HepG2 (cell line): ENCODE measurements around the gene CCDC120. TPM values are rescaled to one million over a fixed set of nuclear protein-coding genes. Genes with fewer than 3 reads are reported as not detected.

Experiments used
- HNRNPUL1 ChIP-seq: fragments of 200-400 bp; formaldehyde crosslinking; IDR thresholded peaks from 2 replicates; pipeline ENCODE4 v1.6.1; 2017; ENCODE audit warnings: low read depth, mild to moderate bottlenecking, low read length, moderate library complexity
- NR2C2 ChIP-seq: sonication (generic); formaldehyde crosslinking; IDR thresholded peaks from 2 replicates; pipeline ENCODE4 v1.4.0; 2020; ENCODE audit warnings: missing genetic modification reagents, mild to moderate bottlenecking, moderate library complexity, borderline replicate concordance
- POLR2A ChIP-seq, 2 experiments: IDR thresholded peaks; 2 replicates each; pipeline ENCODE4 v1.6.1; 2011; ENCODE audit warnings: low read depth in 2 of 2, low read length in 2 of 2, mild to moderate bottlenecking in 1 of 2, moderate library complexity in 1 of 2; ENCODE audit not compliant: insufficient read depth in 1 of 2
- ZNF143 ChIP-seq: sonication (generic); formaldehyde crosslinking; IDR thresholded peaks from 2 replicates; pipeline ENCODE4 v1.4.0; 2020; ENCODE audit warnings: missing genetic modification reagents
- ZNF605 ChIP-seq: sonication (generic); formaldehyde crosslinking; IDR thresholded peaks from 2 replicates; pipeline ENCODE4 v1.8.0; 2022; ENCODE audit warnings: mild to moderate bottlenecking, missing genetic modification reagents
- ZNF878 ChIP-seq: sonication (generic); formaldehyde crosslinking; IDR thresholded peaks from 2 replicates; pipeline ENCODE4 v1.8.1; 2023; ENCODE audit warnings: mild to moderate bottlenecking, missing genetic modification reagents, moderate library complexity
- polyA plus RNA-seq, 8 experiments: library from polyadenylated mRNA; depleted of rRNA in 3 of 8; stranded (reverse) in 7 of 8; unstranded in 1 of 8; fragments of >200 nt; fragmentation: Illumina TruSeq in 4 of 8; extraction: Trizol in 4 of 8; gene quantifications; 2 replicates each; pipeline versions ENCODE4 v1.2.1 to v1.2.3, GENCODE V29; 2011 to 2016; ENCODE audit warnings: low read depth in 4 of 8, missing spikeins in 1 of 8, mixed read lengths in 1 of 8; ENCODE audit not compliant: insufficient read depth in 1 of 8
- total RNA-seq, 5 experiments: library from RNA; depleted of rRNA; stranded (reverse); fragments of >200 nt; fragmentation: Illumina TruSeq; extraction: Trizol; gene quantifications; 2 replicates each; pipeline ENCODE4 v1.2.3, GENCODE V29; 2016; ENCODE audit warnings: low read depth in 1 of 5
- TF ChIP-seq, protein P1 (sequence below): sonication (generic); formaldehyde crosslinking; IDR thresholded peaks from 2 replicates; pipeline ENCODE4 v1.4.0; 2020; ENCODE audit warnings: missing genetic modification reagents
- TF ChIP-seq, protein P2 (sequence below): IDR thresholded peaks from 2 replicates; pipeline ENCODE4 v1.6.1; 2016; ENCODE audit warnings: mild to moderate bottlenecking
- TF ChIP-seq, protein P3 (sequence below): sonication (generic); formaldehyde crosslinking; IDR thresholded peaks from 2 replicates; pipeline ENCODE4 v1.5.1; 2020; ENCODE audit warnings: mild to moderate bottlenecking, missing genetic modification reagents, moderate library complexity
- TF ChIP-seq, protein P4 (sequence below): sonication (generic); formaldehyde crosslinking; IDR thresholded peaks from 2 replicates; pipeline ENCODE4 v1.5.0; 2020; ENCODE audit warnings: mild to moderate bottlenecking, missing genetic modification reagents, borderline replicate concordance

CCDC120 gene
- total and polyA plus RNA-seq, 2 of the 13 experiments (the other 11 are each of a cell fraction or from before 2014, with no cell fraction given), result 0.89 to 3.2 TPM

DNA sequence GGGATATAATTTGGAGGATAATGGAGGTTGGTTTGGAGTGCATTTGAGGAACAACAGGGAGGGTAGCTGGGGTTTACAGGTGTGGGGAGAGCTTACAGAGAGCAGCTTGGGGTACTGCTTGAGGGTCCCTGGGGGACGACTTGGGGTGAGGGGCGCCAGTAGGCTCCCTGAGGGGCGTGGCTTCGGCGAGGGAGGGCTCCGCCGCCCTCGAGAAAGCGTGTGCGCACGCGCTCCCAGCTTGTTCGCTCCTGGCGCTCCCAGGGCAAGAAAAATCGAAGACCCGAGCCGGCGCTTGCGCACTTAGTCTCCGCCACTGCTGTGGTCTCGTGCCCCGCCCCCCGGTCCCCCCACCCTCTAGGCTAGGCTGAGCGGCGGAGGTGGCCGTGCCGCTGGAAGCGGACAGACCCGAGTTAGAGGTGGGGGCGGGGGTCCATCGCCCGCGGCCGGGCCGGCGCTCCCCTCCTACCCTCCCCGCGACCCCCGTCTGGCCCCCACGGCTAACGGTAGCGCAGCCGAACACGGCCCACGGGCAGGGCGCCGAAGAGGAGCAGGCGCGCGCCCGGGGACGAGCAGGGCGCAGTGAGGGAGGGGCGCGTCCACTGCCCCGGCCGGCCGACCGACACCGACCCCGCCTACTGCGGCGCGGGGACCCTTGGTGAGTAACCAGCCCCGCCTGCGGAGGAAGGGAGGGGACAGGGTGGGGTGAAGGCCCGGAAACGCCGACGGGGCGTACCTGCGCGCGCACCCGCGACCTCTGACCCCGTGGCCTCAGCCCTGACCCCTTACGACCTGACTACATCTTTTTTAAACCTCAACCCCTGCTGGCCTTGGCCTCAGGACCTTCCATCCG lies 5.4 kb upstream of the CCDC120 start (continued):
- TF ChIP-seq, protein P1, sequence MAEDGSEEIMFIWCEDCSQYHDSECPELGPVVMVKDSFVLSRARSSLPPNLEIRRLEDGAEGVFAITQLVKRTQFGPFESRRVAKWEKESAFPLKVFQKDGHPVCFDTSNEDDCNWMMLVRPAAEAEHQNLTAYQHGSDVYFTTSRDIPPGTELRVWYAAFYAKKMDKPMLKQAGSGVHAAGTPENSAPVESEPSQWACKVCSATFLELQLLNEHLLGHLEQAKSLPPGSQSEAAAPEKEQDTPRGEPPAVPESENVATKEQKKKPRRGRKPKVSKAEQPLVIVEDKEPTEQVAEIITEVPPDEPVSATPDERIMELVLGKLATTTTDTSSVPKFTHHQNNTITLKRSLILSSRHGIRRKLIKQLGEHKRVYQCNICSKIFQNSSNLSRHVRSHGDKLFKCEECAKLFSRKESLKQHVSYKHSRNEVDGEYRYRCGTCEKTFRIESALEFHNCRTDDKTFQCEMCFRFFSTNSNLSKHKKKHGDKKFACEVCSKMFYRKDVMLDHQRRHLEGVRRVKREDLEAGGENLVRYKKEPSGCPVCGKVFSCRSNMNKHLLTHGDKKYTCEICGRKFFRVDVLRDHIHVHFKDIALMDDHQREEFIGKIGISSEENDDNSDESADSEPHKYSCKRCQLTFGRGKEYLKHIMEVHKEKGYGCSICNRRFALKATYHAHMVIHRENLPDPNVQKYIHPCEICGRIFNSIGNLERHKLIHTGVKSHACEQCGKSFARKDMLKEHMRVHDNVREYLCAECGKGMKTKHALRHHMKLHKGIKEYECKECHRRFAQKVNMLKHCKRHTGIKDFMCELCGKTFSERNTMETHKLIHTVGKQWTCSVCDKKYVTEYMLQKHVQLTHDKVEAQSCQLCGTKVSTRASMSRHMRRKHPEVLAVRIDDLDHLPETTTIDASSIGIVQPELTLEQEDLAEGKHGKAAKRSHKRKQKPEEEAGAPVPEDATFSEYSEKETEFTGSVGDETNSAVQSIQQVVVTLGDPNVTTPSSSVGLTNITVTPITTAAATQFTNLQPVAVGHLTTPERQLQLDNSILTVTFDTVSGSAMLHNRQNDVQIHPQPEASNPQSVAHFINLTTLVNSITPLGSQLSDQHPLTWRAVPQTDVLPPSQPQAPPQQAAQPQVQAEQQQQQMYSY (CRISPR knock-in tag), result no peak
- TF ChIP-seq ZNF878 (0 out of 2 replicates have a peak, but pooled peaks have one; percentile 36), HNRNPUL1 (no peak), POLR2A (IDR thresholded peaks at IDR 0.05; ENCODE audit: insufficient read depth in 1 of 2, low read depth in 2 of 2, low read length in 2 of 2) (peak in 1 of 2 experiments; percentile 54; a peak in 1 of 4 replicates), NR2C2 (CRISPR knock-in tag) (peak; percentile 96), ZNF143 (CRISPR knock-in tag) (no peak), ZNF605 (no peak)
- TF ChIP-seq, protein P2, sequence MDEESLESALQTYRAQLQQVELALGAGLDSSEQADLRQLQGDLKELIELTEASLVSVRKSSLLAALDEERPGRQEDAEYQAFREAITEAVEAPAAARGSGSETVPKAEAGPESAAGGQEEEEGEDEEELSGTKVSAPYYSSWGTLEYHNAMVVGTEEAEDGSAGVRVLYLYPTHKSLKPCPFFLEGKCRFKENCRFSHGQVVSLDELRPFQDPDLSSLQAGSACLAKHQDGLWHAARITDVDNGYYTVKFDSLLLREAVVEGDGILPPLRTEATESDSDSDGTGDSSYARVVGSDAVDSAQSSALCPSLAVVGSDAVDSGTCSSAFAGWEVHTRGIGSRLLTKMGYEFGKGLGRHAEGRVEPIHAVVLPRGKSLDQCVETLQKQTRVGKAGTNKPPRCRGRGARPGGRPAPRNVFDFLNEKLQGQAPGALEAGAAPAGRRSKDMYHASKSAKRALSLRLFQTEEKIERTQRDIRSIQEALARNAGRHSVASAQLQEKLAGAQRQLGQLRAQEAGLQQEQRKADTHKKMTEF, result no peak
- TF ChIP-seq, protein P3, sequence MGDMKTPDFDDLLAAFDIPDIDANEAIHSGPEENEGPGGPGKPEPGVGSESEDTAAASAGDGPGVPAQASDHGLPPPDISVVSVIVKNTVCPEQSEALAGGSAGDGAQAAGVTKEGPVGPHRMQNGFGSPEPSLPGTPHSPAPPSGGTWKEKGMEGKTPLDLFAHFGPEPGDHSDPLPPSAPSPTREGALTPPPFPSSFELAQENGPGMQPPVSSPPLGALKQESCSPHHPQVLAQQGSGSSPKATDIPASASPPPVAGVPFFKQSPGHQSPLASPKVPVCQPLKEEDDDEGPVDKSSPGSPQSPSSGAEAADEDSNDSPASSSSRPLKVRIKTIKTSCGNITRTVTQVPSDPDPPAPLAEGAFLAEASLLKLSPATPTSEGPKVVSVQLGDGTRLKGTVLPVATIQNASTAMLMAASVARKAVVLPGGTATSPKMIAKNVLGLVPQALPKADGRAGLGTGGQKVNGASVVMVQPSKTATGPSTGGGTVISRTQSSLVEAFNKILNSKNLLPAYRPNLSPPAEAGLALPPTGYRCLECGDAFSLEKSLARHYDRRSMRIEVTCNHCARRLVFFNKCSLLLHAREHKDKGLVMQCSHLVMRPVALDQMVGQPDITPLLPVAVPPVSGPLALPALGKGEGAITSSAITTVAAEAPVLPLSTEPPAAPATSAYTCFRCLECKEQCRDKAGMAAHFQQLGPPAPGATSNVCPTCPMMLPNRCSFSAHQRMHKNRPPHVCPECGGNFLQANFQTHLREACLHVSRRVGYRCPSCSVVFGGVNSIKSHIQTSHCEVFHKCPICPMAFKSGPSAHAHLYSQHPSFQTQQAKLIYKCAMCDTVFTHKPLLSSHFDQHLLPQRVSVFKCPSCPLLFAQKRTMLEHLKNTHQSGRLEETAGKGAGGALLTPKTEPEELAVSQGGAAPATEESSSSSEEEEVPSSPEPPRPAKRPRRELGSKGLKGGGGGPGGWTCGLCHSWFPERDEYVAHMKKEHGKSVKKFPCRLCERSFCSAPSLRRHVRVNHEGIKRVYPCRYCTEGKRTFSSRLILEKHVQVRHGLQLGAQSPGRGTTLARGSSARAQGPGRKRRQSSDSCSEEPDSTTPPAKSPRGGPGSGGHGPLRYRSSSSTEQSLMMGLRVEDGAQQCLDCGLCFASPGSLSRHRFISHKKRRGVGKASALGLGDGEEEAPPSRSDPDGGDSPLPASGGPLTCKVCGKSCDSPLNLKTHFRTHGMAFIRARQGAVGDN (CRISPR knock-in tag), result peak; percentile 89
- TF ChIP-seq, protein P4, sequence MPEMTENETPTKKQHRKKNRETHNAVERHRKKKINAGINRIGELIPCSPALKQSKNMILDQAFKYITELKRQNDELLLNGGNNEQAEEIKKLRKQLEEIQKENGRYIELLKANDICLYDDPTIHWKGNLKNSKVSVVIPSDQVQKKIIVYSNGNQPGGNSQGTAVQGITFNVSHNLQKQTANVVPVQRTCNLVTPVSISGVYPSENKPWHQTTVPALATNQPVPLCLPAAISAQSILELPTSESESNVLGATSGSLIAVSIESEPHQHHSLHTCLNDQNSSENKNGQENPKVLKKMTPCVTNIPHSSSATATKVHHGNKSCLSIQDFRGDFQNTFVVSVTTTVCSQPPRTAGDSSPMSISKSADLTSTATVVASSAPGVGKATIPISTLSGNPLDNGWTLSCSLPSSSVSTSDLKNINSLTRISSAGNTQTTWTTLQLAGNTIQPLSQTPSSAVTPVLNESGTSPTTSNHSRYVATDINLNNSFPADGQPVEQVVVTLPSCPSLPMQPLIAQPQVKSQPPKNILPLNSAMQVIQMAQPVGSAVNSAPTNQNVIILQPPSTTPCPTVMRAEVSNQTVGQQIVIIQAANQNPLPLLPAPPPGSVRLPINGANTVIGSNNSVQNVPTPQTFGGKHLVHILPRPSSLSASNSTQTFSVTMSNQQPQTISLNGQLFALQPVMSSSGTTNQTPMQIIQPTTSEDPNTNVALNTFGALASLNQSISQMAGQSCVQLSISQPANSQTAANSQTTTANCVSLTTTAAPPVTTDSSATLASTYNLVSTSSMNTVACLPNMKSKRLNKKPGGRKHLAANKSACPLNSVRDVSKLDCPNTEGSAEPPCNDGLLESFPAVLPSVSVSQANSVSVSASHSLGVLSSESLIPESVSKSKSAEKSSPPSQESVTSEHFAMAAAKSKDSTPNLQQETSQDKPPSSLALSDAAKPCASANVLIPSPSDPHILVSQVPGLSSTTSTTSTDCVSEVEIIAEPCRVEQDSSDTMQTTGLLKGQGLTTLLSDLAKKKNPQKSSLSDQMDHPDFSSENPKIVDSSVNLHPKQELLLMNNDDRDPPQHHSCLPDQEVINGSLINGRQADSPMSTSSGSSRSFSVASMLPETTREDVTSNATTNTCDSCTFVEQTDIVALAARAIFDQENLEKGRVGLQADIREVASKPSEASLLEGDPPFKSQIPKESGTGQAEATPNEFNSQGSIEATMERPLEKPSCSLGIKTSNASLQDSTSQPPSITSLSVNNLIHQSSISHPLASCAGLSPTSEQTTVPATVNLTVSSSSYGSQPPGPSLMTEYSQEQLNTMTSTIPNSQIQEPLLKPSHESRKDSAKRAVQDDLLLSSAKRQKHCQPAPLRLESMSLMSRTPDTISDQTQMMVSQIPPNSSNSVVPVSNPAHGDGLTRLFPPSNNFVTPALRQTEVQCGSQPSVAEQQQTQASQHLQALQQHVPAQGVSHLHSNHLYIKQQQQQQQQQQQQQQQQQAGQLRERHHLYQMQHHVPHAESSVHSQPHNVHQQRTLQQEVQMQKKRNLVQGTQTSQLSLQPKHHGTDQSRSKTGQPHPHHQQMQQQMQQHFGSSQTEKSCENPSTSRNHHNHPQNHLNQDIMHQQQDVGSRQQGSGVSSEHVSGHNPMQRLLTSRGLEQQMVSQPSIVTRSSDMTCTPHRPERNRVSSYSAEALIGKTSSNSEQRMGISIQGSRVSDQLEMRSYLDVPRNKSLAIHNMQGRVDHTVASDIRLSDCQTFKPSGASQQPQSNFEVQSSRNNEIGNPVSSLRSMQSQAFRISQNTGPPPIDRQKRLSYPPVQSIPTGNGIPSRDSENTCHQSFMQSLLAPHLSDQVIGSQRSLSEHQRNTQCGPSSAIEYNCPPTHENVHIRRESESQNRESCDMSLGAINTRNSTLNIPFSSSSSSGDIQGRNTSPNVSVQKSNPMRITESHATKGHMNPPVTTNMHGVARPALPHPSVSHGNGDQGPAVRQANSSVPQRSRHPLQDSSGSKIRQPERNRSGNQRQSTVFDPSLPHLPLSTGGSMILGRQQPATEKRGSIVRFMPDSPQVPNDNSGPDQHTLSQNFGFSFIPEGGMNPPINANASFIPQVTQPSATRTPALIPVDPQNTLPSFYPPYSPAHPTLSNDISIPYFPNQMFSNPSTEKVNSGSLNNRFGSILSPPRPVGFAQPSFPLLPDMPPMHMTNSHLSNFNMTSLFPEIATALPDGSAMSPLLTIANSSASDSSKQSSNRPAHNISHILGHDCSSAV (CRISPR knock-in tag), result no peak
